GM19043 (cell line): ENCODE measurements around the gene BCOR.

ENCODE experiments used
- ATAC-seq: cut with Tn5 transposase; IDR thresholded peaks from one replicate; pipeline ENCODE4 v1.9.1; 2021; ENCODE audit warnings: low read depth; ENCODE audit not compliant: unreplicated experiment

BCOR gene

DNA sequence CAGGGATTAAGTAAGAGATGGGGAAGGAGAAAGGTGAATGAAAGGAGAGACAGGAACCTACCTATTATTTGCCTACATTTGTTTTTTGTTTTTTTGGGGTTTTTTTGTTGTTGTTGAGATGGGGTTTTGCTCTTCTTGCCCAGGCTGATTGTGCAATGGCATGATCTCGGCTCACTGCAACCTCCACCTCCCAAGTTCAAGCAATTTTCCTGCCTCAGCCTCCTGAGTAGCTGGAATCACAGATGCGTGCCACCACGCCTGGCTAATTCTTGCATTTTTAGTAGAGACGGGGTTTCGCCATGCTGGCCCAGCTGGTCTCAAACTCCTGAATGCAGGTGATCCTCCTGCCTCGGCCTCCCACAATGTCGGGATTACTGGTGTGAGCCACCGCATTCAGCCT is 57.9 kb downstream of the BCOR start:
- ATAC-seq, result no peak

DNA sequence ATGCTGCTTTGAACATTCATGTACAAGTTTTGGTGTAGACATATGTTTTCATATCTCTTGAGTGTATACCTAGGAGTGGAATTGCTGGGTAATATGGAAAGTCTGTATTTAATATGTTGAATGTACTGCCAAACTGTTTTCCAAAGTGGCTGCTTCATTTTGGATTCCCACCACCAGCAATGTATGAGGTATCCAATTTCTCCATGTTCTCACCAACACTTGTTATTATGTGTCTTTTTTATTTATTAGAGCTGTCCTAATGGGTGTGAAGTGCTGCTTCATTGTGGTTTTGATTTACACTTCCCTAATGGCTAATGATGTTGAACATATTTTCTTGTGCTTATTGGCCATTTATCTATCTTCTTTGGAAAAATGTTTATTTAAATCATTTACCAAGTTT is 60.4 kb downstream of the BCOR start:
- ATAC-seq, result no peak

DNA sequence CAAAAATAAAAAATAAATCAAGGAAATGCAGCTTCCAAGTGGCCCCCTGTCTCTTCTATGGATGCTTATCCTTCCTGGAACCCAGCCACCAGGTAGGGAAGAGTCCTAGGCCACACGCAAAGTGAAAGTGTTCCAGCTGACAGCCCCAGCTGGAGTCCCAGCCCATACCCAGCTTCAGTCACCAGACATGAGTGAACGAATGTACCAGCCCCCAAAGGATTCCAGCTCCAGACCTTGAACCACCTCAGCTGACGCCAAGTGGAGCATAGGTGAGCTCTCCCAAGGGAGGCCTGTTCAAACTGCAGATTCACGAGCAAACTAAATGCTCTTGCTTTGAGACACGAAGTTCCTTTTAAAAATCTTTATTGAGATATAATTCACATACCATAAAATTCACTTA is 62.0 kb downstream of the BCOR start:
- ATAC-seq, result no peak

DNA sequence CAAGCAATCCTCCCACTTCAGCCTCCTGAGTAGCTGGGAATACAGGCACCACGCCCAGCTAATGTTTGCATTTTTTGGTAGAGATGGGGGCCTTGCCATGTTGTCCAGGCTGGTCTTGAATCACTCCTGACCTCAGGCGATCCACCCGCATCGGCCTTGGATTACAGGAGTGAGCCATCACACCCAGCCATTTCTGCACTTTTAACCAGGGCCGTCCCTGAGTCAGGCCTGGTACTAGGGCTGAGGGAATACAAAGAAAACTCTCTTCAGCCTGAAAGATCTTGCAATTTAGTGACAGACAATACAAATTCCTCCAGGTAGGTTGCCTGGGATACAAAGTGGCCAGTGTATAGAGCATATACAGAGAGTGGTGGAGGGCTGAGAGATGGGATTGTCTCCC is 65.8 kb downstream of the BCOR start:
- no peak for ATAC-seq

DNA sequence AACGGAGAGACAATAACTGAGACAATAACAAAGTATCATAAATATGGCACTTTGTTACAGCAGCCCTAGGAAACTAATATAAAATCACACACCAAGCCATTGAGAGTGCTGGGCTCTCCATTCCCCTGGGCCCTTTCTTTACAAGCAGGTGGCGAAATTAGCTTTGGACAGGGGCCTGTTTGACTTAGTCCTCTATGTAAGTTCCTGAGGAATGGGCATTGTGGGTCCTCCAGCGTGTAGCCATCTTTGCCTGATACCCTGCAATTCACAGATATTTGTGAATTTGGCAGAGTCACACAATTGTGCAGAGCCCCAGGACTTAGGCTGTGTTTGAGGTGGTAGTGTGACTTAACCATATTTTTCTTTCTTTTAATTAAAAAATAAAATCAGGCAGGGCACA is 67.6 kb downstream of the BCOR start:
- ATAC-seq, result no peak

DNA sequence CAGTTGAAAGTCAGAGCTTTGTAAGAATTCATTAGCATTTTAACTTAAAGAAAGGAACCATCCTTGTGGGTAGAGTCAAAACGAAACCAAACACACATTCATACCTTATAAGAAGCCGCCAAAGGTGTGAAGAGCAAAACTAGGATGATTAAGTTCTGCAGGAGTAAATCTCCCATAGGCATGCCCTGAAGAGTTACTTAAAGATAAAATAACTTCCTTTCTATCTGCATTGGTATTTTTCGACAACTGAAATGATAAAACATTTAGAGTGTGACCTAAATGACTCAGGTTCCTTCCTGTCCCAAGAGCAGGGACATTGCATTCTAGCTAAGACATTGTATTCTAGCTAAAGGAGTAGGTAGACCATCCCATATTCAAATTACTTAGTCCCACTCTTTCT is 75.3 kb downstream of the BCOR start:
- ATAC-seq, result no peak

DNA sequence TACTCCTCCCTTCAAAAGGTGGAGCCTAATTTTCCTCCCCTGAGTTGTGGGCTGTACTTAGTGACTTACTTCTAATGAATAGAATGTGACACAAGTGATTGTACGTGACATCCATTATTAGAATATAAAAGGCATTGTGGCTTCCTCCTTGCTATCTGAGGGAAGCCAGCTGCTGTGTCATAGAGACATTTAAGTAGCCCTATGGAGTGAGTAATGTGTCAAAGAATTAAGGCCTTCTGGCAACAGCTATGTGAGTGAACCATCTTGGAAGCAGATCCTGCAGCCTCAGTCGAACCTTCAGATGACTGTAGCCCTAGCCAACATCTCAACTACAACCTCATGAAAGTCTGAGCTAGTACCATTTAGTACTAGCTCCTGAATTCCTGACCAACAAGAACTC is 76.1 kb downstream of the BCOR start:
- ATAC-seq, result no peak

DNA sequence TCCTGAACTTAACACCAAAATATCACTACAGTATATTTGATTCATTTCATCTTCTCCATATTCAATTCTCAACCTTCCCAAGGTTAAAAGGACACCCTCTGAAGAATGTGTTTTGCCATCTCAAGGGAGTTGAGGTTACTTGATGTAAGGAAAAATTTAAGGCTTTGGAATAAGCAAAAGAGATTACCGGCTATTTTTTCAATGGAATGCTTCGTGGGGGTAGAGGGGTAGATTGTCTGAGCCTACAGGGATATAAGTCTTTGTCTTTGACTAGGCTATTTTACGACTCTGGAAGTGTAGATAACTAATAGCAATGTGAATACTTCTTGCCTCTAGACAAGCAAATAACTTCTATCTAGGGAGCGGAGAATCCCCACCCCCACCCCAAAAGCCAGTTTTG is 78.2 kb downstream of the BCOR start:
- no peak for ATAC-seq

DNA sequence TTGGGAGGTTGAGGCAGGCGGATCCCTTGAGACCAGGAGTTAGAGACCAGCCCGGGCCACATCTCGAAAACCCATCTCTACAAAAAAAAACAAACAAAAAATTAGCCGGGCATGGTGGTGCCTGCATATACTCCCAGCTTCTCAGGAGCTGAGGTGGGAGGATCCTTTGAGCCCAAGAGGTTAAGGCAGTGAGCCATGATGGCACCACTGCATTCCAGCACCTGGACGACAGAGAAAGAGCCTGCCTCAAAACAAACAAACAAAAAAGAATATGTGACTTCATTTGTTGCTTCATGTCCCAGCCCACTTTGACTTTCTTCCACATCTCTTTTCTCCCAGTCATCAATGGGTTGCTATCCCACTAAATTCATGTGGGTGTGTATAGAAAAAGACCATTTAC is 79.7 kb downstream of the BCOR start:
- no peak for ATAC-seq

DNA sequence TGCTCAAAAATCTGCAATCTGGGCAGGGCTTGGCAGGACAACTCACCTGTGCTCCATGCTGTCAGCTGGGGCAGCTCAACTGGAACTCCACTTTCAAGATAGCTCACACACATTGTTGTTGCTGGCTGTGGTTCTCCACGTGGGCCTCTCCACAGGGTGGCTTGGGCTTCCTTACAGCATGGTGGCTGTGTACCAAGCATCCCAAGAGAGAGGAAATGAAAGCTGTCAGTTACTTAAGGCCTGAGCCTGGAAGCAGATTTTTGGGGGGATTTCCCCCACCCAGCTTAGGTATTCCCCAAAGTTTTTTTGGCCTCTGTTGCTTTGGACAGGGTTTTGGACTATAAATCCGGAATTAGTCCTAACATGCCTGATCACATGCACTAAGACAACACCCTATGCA is 81.0 kb downstream of the BCOR start:
- ATAC-seq, result no peak

DNA sequence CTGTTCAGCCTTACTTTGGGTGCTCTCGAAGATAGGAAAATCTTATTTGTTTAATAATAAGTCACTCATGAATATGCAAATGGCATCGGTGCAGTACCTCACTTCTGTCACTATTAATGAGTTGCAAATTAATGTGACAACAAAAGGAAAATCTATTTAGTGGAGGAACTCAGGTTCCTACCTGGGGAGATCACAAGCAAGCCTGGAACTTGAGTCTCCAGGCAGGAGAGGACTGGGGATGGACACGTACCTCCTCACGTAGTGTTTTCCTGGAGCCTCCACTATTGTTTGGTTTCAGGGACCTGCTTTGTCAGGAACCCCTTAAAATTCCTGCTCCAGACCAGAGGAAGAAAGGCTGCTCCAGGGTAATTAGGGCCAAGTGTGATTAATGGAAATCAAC is 82.1 kb downstream of the BCOR start:
- no peak for ATAC-seq

DNA sequence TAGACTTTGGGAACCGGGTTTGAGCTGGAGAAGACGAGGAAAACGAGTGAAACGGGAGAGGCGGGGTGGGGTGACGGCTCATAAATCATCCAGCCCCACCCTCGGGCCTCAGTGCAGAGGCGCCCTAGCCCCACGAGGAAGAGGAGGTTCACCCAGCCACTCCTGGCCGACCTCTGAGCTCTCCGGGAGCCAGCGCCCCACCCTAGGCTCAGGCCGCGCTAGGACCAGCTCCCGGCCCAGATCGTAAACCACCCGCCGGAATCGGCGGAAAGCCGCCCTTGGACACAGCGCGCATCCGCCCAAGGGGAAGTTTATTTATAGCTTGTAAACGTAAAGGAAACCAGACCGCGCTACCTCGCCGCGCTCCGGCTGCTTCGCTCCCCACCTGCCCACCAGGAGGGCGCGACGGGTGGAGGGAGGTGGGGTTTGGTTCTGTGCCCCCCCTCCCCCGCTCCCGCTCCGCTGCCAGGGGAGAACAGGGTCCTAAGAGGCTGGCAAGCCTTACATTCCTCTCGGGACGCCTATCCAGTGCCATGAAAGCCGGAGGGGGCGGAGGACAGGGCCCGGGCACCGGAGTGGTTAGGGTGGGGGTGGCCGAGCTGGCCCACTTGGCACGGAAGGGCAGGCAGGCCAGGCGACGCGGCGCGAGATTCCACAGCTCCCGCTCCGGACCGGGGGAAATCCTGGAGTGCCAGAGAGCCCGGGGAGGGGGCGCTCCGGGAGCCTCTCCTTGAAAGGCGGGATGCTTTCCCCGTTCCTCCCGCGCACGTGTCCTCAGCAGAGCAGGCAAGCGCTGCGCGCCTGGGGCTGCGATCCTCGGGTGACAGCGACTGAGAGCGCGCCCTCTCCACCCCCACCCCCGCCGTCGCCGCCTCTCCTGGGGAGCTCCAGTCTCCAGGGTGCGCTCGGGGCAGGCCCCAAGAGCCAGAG is 84.2 kb downstream of the BCOR start:
- peak; percentile 44 for ATAC-seq

DNA sequence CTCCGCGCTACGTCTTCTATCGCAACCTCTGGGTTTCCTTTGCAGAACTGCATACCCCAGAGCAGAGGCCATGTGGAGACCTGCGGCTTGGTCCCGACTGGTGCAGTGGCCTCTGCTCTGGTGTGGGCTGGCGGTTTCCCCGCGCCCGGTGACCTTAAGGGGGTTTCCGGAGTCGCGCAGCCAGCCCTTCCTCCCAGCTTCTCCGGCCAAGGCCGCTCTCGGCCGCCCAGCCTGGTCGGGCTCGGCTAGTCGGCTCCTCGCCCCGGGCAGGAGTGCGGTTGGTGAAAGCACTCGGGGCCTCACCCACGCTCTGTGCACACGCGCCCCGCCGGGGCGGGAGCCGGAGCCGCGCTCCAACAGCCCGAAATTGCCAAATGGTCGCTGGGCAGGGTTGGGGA is 84.9 kb downstream of the BCOR start:
- peak; percentile 31 for ATAC-seq

DNA sequence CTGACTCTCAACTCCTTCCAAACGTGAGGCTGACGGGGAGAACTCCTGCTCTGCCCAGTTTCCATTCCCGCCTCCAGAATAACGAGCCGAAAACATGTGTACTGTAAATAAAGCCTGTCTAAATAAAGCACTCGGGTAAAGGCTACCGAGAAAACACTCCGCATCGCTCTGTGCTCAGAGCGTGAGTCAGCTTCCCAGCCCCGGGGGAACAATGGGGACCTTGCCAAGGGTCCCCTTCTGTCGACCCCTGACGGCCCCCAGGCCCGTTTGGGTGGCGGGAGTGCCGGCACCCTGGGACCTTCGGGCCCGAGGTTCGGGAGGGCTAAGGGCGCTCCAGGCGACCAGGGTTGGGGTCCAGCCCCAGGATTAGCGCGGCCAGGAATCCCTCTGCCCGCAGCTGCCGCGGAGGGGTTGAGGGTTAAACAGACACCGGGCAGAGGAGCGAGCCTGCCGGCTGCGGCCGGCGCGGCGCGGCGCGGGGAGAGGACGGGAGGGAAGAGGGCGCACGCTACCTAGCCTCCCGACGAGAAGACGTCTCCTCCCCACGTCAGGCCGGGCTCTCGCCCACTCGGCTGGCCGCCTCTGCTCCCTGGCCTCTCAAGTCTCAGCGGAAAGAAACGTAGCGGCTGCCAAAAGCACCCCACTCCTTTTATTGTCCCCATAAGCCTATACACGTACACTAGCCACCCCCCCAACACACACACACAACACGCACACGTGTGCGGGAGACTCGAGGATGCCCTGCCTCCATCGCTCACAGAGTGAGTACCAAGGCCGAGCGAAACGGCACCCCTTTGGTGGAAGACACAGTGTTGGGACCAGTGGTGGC is 85.5 kb downstream of the BCOR start:
- ATAC-seq, result no peak

DNA sequence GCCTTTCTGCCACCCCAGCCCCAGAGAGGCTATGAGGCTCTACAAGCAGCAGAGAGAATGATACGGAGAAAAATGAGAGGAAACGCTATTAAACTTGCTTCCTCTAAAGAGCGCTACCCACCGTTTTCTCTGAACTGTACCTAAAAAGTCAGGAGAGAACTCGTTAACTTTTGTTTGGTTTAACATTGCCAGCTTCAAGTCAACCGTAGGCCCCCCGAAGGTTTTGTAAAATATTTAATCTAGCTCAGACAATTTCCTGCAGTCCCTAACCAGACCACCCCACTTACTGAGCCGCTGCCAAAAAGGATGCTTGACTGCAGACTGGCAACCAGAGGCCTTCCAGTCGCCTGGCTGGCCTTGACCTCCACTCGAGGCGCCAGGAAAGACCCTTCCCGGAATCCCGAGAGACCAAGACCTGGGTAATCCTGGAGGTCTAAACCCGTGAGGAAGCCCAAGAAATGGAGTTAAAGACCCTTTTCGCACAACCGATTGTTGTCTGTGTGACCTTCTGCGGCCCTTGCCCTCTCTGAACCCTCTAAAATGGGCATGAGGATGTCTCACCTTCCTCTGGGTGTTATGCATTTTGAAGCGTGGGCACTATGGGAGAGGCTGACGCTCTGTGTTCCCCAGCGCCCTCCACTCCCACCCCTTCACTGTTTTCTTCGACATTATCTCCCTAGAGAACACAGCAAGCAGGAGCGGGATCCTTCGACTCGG is 86.3 kb downstream of the BCOR start:
- ATAC-seq, result no peak

DNA sequence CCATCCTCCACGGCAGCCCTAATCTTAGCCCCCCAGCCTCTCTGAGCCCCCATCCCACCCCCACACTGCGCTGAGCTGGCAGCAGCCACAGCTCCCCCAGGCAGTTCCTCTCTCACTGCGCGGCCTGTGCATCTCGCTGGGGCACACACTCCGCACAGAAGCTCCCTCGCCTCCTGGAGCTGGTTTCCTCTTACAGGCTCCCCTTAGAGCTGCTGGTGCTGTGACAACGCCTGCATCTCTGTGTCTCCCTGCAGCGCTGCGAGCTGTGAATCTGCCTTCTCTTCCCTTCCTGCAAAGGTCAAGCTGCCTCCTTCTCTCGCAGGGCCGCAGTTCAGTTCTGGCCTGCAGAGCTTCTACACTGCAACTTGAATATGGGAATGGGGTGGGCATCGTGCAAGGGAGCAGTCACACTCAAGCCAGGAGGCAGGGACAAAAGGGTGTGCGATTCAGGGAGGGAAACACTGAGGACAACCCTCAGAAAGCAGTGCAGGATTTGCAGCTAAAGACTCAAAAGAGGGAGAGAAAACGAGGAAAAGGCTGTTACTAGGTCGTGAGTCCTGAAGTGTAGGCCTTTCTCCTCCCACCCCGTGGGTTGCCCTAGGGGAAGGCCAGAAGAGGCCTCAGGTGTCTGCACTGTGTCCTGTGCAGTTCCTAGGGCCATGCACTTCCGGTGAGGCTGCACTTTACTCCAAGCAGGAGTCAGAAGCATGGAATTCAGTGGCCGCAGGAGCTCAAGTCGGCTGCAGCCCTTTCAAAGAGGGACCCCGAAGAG is 87.0 kb downstream of the BCOR start:
- ATAC-seq, result no peak

DNA sequence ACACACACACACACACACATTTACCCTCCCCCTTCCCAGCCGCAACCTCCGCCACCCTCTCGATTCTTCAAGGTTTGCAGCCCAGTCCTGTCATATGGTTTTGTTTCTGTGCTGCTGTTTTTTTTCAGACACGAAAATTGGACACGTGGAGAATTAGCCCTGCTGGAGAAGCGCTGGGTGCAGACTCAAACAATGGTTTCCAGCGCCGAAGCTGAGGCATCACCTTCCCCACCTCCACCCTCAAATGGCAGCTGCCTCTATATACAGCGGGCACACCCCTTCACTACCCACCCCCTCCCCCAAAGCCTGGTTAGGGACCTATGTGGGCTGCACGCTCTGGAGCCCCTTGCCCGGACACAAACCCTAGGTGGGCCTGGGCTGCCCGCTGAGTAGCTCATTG is 87.9 kb downstream of the BCOR start:
- no peak for ATAC-seq

DNA sequence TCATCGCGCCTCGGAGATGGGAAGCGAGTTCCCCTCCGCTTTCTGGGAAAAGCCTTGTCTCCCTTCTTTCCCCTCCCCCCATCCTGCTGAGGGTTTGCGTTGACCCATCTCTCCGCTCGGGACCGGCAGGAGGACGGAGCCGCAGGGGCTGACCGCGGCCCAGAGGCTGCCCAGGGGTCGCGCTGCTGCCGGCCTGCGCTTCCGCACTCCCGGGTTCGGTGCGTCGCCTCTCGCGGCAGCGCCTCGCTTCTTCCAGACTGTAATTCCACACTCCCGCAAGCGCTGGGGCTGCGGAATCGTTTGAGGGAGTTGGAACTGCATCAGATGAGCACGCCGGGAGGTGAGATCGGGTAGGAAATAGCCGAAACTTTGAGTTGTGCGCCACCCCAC is 88.3 kb downstream of the BCOR start:
- no peak for ATAC-seq

DNA sequence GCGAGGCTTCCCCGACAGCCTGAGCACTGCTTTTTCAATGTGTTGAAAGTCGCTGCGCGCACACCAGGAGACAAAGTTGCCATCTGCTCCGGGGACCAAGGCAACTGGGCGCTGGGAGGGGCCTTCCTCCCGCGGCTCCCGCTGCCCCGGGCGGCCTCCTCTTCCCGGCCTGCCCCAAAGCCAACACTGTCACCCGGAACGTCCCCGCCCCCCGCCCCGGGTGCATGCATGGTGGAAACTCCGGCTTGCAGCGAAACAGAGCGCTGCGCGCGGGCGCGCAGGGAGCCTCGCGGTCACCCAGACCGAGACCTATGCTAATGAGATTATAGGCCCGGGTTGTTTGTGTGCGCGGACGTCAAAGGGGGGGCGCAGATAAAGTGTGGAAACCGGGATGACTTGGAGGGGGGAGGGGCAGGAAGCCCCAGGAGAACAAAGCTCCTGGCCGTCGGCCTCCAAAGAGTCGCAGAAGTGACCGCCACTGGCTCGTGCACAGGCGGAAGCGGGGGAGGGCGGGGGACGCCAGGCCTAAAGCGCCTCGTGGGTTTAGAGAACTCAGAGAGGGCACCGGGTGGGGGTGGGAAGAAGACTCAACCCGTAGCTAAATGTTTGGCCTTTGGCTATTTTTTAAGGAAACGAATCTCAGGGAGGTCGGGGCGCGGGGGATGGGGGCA is 88.8 kb downstream of the BCOR start:
- ATAC-seq, result no peak
